Measurements from ENCODE around the gene NPY2R. TPM values are rescaled to one million over a fixed set of nuclear protein-coding genes. Genes with fewer than 3 reads are reported as not detected.

Gene NPY2R
- total RNA-seq, 1 donor from 2014 or later = 1.2 TPM

DNA sequence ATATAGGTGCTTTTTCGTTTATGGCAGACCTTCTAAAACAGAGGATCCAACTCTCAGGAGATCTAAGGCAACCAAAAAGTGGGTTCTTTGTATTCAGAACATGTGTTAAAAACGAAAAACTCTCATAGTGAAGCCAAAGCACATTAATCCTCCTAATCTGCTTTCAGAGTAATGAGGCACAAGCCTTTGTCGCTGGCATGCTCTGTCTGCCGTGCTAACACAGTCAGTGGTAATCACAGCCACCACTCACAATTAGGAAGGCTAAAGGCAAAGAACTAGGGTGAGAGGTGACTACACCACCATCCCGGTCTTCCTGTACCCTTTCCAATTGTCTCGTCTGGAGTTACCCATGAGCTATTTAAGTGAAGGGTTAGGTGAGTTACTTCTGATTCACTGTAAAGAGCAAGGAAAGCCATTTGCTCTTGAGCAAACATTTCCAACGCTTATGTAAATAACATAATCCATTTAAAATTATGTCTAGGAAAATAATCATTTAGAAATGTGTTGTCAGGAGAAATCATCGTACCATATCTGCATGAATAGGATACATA, 40.7 kb downstream of the NPY2R start:
- no peak for DNase-seq

DNA sequence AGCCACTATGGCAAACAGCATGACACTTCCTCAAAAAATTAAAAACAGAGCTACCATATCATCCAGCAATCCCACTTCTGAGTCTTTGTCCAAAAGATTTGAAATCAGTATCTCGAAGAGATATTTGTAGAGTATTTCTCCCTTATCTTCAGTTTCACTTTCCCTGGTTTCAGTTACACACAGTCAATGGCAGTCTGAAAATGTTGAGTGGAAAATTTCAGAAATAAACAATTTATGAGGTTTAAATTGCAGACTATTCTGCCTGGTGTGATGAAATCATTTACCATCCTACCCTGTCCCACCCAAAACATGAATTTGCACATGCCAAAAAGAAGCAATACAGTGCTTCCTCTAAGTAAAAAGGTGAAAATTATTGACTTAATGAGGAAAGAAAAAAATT, 43.9 kb downstream of the NPY2R start:
- no peak for DNase-seq

DNA sequence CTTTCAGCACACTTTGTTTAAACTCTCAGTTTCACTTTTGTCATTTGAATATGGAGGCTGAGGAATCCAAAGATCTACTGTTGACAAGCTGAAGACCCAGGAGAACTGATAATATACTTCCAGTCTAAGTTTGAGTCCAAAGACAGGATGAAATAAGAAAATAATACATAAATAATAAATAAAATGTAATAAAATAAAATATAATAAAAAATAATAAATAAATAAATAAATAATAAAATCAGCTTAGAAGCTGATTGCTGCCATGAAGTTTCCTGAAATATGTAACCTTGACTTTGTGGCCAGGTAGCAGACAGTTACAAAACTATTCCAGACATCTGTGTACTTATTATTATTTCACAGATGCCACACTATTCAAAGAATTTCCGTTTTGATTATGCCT, 55.0 kb downstream of the NPY2R start:
- no peak for DNase-seq

DNA sequence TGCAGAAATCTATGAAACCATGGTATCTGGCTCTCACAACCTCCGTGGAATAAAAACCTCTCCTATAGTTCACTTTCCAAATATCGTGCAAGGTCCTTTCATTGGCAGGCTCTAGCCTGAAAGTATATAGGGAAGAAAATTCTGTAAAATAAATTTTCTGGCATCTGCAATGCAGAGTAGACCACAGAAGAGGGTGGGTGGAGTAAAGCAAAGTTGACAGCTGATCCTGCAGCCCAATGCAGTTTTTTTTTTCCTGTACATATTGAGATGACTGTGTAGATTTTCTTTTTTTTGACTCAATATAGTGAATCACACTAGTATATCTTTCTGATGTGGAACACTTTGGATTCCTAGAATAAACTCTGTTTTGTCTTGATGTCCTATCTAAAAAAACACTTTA, 56.7 kb downstream of the NPY2R start:
- DNase-seq = no peak

Other genes starting within 250 kb of the NPY2R start
- 32.6 TPM for gene MAP9, start 168.3 kb downstream of the NPY2R start, total RNA-seq